ENCODE measurements around the gene AXIN1.
A peak's percentile ranks its signal among the peaks of the same experiment; 100 is the strongest.
"Not testable (repeated sequence)": the region's sequence is repeated elsewhere in the genome, so short reads cannot be mapped to it uniquely, and the experiment has no call there.

The AXIN1 gene

GRCh38 chr16:396199-396598 lies 43.7 kb upstream of the AXIN1 start:
- DNase-seq (ENCODE audit: insufficient read length) (no peak), FAIRE-seq (no peak)
- TF ChIP-seq TAF1 (IDR thresholded peaks at IDR 0.05; ENCODE audit: borderline replicate concordance, low read depth, low read length) (no peak), POLR2AphosphoS5 (IDR thresholded peaks at IDR 0.05; ENCODE audit: low read depth, low read length) (no peak), POLR2A (IDR thresholded peaks at IDR 0.05; ENCODE audit: low read depth, low read length) (no peak)

GRCh38 chr16:392450-393030 lies 40.0 kb upstream of the AXIN1 start:
- no peak for DNase-seq (ENCODE audit: insufficient read length)
- no peak for FAIRE-seq
- TF ChIP-seq TAF1 (IDR thresholded peaks at IDR 0.05; ENCODE audit: borderline replicate concordance, low read depth, low read length) = no peak
- no peak for TF ChIP-seq POLR2A (IDR thresholded peaks at IDR 0.05; ENCODE audit: low read depth, low read length)
- TF ChIP-seq POLR2AphosphoS5 (IDR thresholded peaks at IDR 0.05; ENCODE audit: low read depth, low read length) = no peak

GRCh38 chr16:391885-392335 lies 39.4 kb upstream of the AXIN1 start:
- TF ChIP-seq TAF1 (IDR thresholded peaks at IDR 0.05; ENCODE audit: borderline replicate concordance, low read depth, low read length) (no peak), POLR2AphosphoS5 (IDR thresholded peaks at IDR 0.05; ENCODE audit: low read depth, low read length) (no peak), POLR2A (IDR thresholded peaks at IDR 0.05; ENCODE audit: low read depth, low read length) (no peak)
- FAIRE-seq (no peak), DNase-seq (ENCODE audit: insufficient read length) (peak; percentile 58)

- FAIRE-seq (no peak), DNase-seq (ENCODE audit: insufficient read length) (no peak)
- TF ChIP-seq POLR2A (IDR thresholded peaks at IDR 0.05; ENCODE audit: low read depth, low read length) = no peak
- no peak for TF ChIP-seq TAF1 (IDR thresholded peaks at IDR 0.05; ENCODE audit: borderline replicate concordance, low read depth, low read length)
- TF ChIP-seq POLR2AphosphoS5 (IDR thresholded peaks at IDR 0.05; ENCODE audit: low read depth, low read length) = no peak
Measured at GRCh38 chr16:389352-389751, 36.8 kb upstream of the AXIN1 start.

- DNase-seq (ENCODE audit: insufficient read length); FAIRE-seq: not testable (repeated sequence)
Measured at GRCh38 chr16:387761-388666, 35.5 kb upstream of the AXIN1 start.

- FAIRE-seq (no peak), DNase-seq (ENCODE audit: insufficient read length) (no peak)
- TF ChIP-seq POLR2AphosphoS5 (IDR thresholded peaks at IDR 0.05; ENCODE audit: low read depth, low read length) = no peak
- no peak for TF ChIP-seq TAF1 (IDR thresholded peaks at IDR 0.05; ENCODE audit: borderline replicate concordance, low read depth, low read length)
- TF ChIP-seq POLR2A (IDR thresholded peaks at IDR 0.05; ENCODE audit: low read depth, low read length) = no peak
Measured at GRCh38 chr16:386641-387156, 34.2 kb upstream of the AXIN1 start.

- FAIRE-seq (peak; percentile 97), DNase-seq (ENCODE audit: insufficient read length) (no peak)
- TF ChIP-seq POLR2A (IDR thresholded peaks at IDR 0.05; ENCODE audit: low read depth, low read length) (peak; percentile 55; the same call in 1 of the 2 replicates), POLR2AphosphoS5 (IDR thresholded peaks at IDR 0.05; ENCODE audit: low read depth, low read length) (no peak; the same call in 1 of the 2 replicates), TAF1 (IDR thresholded peaks at IDR 0.05; ENCODE audit: borderline replicate concordance, low read depth, low read length) (no peak)
Measured at GRCh38 chr16:383326-384051, 31.0 kb upstream of the AXIN1 start.

GRCh38 chr16:381789-382717 lies 29.5 kb upstream of the AXIN1 start, which contains the start of gene PGAP6:
Gene PGAP6, minus strand, starts transcription at chr16:381978. Its CDS starts 157 bp downstream, at chr16:381821.
- DNase-seq (ENCODE audit: insufficient read length) (peak; percentile 91), FAIRE-seq (peak; percentile 86)
- TF ChIP-seq POLR2A (IDR thresholded peaks at IDR 0.05; ENCODE audit: low read depth, low read length) (peak; percentile 68; the same call in 1 of the 2 replicates), TAF1 (IDR thresholded peaks at IDR 0.05; ENCODE audit: borderline replicate concordance, low read depth, low read length) (no peak), POLR2AphosphoS5 (IDR thresholded peaks at IDR 0.05; ENCODE audit: low read depth, low read length) (peak; percentile 65)

GRCh38 chr16:381012-381788 lies 28.7 kb upstream of the AXIN1 start:
- no peak for FAIRE-seq
- TF ChIP-seq POLR2A (IDR thresholded peaks at IDR 0.05; ENCODE audit: low read depth, low read length) = no peak
- TF ChIP-seq POLR2AphosphoS5 (IDR thresholded peaks at IDR 0.05; ENCODE audit: low read depth, low read length) = no peak
- TF ChIP-seq TAF1 (IDR thresholded peaks at IDR 0.05; ENCODE audit: borderline replicate concordance, low read depth, low read length) = no peak
- peak; percentile 61 for DNase-seq (ENCODE audit: insufficient read length)

- FAIRE-seq (no peak), DNase-seq (ENCODE audit: insufficient read length) (no peak)
- TF ChIP-seq TAF1 (IDR thresholded peaks at IDR 0.05; ENCODE audit: borderline replicate concordance, low read depth, low read length) = no peak
- no peak for TF ChIP-seq POLR2A (IDR thresholded peaks at IDR 0.05; ENCODE audit: low read depth, low read length)
- TF ChIP-seq POLR2AphosphoS5 (IDR thresholded peaks at IDR 0.05; ENCODE audit: low read depth, low read length) = no peak
Measured at GRCh38 chr16:380762-381011, 28.2 kb upstream of the AXIN1 start.

All from GM12892 (cell line).